Thymus (tissue), 11 donors: ENCODE measurements around the gene LIG1. TPM values are rescaled to one million over a fixed set of nuclear protein-coding genes. Genes with fewer than 3 reads are reported as not detected.
A peak's percentile ranks its signal among the peaks of the same experiment; 100 is the strongest.

Experiments used
- DNase-seq, 9 donors: peaks; one replicate each; pipeline ENCODE4 v3.0.0-alpha.2; 2013; ENCODE audit warnings: low spot score in 9 of 9, low read depth in 6 of 9, missing footprints in 1 of 9
- H3K27ac ChIP-seq, 2 donors: one replicate each; pipeline ENCODE4 v1.5.1; 2013; ENCODE audit warnings: control low read depth in 1 of 2, low read depth in 1 of 2, low read length in 1 of 2, mild to moderate bottlenecking in 1 of 2, moderate library complexity in 1 of 2
- H3K27me3 ChIP-seq, 2 donors: one replicate each; pipeline ENCODE4 v1.5.1; 2013; ENCODE audit warnings: low read length in 1 of 2; ENCODE audit not compliant: control insufficient read depth in 2 of 2, insufficient read depth in 1 of 2
- H3K36me3 ChIP-seq, 2 donors: one replicate each; pipeline ENCODE4 v1.5.1; 2013; ENCODE audit warnings: low read length in 1 of 2, mild to moderate bottlenecking in 1 of 2, moderate library complexity in 1 of 2; ENCODE audit not compliant: control insufficient read depth in 2 of 2, insufficient read depth in 2 of 2
- H3K4me1 ChIP-seq, 2 donors: one replicate each; pipeline ENCODE4 v1.5.1; 2013; ENCODE audit warnings: low read length in 2 of 2; ENCODE audit not compliant: control insufficient read depth in 2 of 2, insufficient read depth in 2 of 2
- H3K4me3 ChIP-seq, 2 donors: one replicate each; pipeline ENCODE4 v1.5.1; 2013; ENCODE audit warnings: low read length in 2 of 2, control low read depth in 1 of 2, mild to moderate bottlenecking in 1 of 2
- H3K9me3 ChIP-seq, 2 donors: one replicate each; pipeline ENCODE4 v1.5.1; 2013; ENCODE audit warnings: low read length in 1 of 2, mild to moderate bottlenecking in 1 of 2; ENCODE audit not compliant: control insufficient read depth in 2 of 2, insufficient read depth in 1 of 2
- WGBS: extraction: QIAGEN DNeasy Blood & Tissue Kit; methylation state at CpG from one replicate; pipeline ENCODE4 v1.1.7; 2013; 5-methylcytosine and 5-hydroxymethylcytosine counted together
- polyA plus RNA-seq: library from polyadenylated mRNA; stranded (reverse); fragments of 200-250 nt; gene quantifications from one replicate; pipeline ENCODE4 v1.2.3, GENCODE V29; 2013
- total RNA-seq: library from RNA; stranded (reverse); fragments of 120-200 nt; gene quantifications from one replicate; pipeline ENCODE4 v1.2.4, GENCODE V29; 2013
- donor health status: healthy.

LIG1 gene
- total and polyA plus RNA-seq, 2 donors = 58.9 to 76.6 TPM

DNA sequence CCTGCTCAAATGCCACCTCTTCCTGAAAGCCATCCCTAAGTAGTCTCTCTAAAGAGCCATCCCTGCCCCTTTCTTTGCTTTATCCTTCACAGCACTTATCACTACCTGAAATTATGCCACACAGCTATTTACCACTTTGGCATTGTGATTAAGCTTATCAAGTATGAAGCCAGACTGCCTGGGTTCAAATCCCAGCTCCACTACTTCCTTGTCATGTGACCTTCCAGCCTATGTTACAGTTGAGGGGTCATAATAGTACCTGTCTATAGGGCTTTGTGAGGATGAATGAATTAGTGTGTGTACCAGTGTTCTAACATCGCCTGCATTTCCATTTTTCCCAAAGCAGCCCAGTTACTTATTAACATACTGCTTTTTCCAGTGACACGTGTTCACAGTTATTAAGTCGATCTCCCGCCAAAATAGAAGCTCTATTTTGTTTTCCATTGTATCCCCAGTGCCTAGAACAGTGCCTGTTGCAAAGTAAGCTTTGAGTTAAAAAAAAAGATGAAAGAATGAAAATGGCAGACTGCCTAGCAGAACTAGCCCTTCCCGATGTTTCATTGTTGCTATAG lies 33.2 kb upstream of the LIG1 start:
- WGBS = 21% methylated on average over 5 of the region's 5 CpGs
- Histone ChIP-seq H3K9me3 (no peaks in the 10 kb centered on the region), H3K36me3 (peaks cover 0 to 3% of the 10 kb centered on the region in 2 donors), H3K27ac (peak overlapping the region; percentile 61 to 67), H3K4me1 (peaks cover 5 to 12% of the 10 kb centered on the region in 2 donors), H3K27me3 (no peaks in the 10 kb centered on the region), H3K4me3 (peak overlapping the region; percentile 57 to 68)
- no peak for DNase-seq

DNA sequence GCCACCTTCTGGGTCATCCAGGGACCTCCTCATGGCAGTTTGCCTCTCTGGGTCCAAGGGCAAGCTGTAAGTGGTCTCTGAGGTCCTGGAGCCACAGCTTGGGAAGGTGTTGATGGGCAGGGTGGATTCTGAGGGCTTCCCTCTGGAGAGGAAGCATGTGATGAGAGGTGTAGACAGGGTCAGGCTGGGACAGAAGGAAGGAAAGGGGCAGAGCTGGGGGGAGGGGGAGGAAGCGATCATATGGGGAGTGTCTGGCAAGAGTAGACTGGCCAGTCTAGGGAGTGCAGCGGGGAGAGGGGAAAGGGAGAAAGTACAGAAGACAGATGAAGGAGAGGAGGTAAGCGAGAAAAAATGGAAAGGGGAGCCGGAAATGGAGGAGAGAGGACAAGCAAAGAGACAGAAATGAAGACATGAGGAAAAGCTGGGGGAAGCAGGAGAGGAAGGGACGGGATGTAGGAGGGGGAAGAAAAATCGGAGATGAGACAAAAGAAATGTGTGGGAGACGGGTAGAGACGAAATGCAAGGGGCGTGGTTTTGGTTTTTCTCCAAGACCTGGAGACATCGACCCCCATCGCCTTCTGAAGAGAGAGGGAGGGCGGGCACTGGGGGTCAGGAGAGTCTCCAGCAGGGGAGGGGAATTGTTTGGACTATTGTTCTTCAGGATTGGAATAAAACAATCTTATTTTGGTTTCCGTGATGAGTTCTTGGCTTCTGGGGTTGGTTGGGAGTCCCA lies 27.0 kb upstream of the LIG1 start:
- H3K27me3 ChIP-seq = no peaks in the 10 kb centered on the region
- no peak for DNase-seq
- H3K9me3 ChIP-seq = no peaks in the 10 kb centered on the region
- WGBS = 87% methylated on average over 13 of the region's 13 CpGs
- H3K4me1 ChIP-seq = no peaks in the 10 kb centered on the region
- no peak overlapping the region for H3K27ac ChIP-seq
- H3K4me3 ChIP-seq = no peak overlapping the region
- peaks cover 0 to 2% of the 10 kb centered on the region in 2 donors for H3K36me3 ChIP-seq

DNA sequence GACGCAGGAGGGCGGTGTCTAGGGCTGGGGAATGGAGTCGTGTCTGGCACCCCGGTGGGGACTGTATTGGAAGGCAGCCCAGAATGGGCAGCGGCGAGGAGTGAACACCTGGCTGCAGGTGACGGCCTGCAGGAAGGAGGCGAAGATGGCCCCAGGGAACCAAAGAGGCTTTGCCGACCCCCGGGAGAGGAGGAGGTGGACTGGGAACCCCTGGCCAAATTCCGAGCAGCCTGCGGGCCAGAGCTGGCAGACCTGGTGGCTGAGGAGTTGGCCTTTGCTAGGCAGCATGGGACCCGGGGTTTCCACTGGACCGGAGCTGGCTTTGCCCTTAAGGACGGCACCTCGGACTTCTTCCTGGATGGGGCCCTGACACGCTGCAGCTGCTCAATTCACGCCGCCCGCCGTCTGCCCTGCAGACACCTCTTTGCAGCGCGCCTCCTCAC lies 26.2 kb upstream of the LIG1 start:
- WGBS = 87% methylated on average over 23 of the region's 23 CpGs
- H3K27ac ChIP-seq = no peak overlapping the region
- peaks cover 0 to 2% of the 10 kb centered on the region in 2 donors for H3K36me3 ChIP-seq
- no peaks in the 10 kb centered on the region for H3K4me1 ChIP-seq
- no peak overlapping the region for H3K4me3 ChIP-seq
- no peaks in the 10 kb centered on the region for H3K27me3 ChIP-seq
- H3K9me3 ChIP-seq = no peaks in the 10 kb centered on the region
- no peak for DNase-seq

DNA sequence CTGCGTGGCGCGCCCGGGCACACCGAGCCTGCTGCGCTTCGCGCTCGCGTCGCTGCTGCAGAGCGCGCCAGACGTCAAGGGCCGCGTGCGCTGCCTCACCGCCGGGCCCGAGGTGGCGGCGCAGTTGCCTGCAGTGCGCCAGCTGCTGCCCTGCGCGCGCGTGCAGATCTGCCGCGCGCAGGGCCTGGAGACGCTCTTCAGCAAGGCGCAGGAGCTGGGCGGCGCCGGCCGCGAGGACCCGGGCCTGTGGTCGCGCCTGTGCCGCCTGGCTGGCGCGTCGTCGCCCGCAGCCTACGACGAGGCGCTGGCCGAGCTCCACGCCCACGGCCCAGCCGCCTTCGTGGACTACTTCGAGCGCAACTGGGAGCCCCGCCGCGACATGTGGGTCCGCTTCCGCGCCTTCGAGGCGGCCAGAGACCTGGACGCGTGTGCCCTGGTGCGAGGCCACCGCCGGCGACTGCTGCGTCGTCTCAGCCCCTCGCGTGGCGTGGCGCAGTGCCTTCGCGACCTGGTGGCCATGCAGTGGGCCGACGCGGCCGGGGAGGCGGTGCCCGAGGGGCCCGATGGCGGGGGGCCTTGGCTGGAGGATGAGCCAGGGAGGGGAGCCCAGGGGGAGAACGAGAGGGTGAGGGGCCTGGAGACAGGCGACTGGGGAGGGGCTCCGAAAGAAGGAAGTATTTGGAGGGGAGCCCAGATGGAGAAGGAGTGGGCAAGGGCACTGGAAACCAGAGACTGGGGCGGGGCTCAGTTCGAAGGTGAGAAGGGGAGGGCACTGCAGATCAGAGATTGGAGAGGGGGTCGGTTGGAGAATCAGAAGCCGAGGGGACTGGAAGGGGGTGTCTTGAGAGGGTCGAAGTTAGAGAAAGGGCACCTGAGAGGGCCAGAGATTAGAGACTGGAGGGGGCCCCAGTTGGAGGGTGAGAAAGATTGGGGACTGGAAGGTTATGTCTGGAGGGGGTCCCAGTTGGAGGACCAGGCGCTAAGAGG lies 25.0 kb upstream of the LIG1 start:
- no peak overlapping the region for H3K27ac ChIP-seq
- no peak overlapping the region for H3K4me3 ChIP-seq
- no peak for DNase-seq
- peaks cover 0 to 2% of the 10 kb centered on the region in 2 donors for H3K36me3 ChIP-seq
- no peaks in the 10 kb centered on the region for H3K9me3 ChIP-seq
- H3K27me3 ChIP-seq = no peaks in the 10 kb centered on the region
- WGBS = 90% methylated on average over 95 of the region's 95 CpGs
- no peaks in the 10 kb centered on the region for H3K4me1 ChIP-seq

DNA sequence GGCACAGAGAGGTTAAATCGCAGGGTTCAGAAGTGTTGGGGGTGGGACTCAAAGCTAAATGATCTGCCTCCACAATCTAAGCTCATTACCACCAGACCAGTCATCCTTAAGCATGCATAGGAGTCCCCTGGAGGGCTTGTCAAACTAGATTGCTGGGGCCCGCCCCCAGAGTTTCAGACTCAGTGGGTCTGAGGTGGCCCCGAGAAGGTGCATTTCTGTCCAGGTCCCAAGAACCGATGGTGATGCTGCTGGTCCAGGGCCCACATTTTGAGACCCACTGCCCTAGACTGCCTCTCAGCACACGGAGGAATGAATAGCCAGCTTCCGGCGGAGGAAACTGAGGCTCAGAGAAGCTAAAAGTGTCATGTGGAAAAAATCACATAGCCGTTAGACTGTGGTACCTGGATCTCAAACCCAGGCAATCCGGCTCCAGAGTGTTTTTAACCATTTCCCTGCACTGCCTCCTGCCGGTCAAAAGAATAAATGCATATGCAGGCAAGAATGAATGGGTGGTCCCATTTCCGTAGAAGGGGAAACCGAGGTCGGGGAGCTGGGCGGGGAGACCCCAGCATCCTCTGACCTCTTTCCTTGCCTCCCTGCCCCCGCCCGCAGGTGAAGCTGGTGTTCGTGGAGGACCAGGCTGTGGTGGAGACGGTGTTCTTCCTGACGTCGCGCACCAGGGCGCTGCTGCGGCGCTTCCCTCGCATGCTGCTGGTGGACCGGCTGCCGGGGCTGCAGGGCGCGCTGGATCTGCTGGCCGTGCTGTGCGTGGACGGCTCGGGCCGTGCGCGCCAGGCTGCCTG lies 24.1 kb upstream of the LIG1 start:
- DNase-seq = peak in 3 of 9 donors; percentile 12 to 22 (median 18)
- Histone ChIP-seq H3K27me3 (no peaks in the 10 kb centered on the region), H3K4me1 (no peaks in the 10 kb centered on the region), H3K27ac (no peak overlapping the region), H3K9me3 (no peaks in the 10 kb centered on the region), H3K4me3 (no peak overlapping the region), H3K36me3 (peaks cover 0 to 2% of the 10 kb centered on the region in 2 donors)
- WGBS = 86% methylated on average over 36 of the region's 36 CpGs

DNA sequence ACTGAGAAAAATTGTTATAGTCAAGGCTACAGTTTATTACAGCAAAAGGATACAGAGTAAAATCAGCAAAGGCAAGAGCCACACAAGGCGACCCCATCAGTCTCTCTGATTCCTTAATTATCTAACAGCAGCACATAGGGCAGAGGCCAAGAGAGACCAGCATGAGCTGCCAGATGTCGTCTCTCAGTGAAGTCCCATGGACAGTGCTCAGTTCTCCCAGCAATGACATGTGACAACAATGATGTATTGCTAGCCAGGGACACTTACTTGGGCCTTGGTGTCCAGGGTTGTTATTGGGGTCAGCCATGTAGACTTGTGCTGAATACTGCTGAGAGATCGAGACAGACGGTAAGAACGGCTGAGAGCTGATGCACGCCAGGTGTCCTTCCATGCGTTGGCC lies 22.6 kb upstream of the LIG1 start:
- no peaks in the 10 kb centered on the region for H3K27me3 ChIP-seq
- 98% methylated on average over 7 of the region's 7 CpGs for WGBS

DNA sequence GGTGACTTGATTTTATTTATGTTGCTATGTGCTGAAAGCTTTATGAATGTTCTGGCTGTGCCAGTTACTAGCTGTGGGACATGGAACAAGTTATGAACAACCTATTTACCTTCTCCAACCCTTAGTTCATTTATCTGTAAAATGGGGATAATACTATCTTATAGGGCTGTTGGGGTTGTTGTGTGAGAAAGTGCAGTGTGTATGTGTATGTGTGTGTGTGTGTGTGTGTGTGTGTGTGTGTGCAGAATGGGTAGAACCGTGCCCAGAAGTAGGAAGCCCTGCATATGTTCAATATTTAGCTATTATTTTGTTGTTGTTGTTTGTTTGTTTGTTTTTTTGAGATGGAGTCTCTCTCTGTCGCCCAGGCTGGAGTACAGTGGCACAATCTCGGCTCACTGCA lies 20.7 kb upstream of the LIG1 start:
- H3K4me1 ChIP-seq = no peaks in the 10 kb centered on the region
- H3K36me3 ChIP-seq = peaks cover 0 to 4% of the 10 kb centered on the region in 2 donors
- H3K9me3 ChIP-seq = no peaks in the 10 kb centered on the region
- WGBS = 97% methylated on average over 3 of the region's 3 CpGs
- H3K4me3 ChIP-seq = no peak overlapping the region
- H3K27ac ChIP-seq = no peak overlapping the region
- H3K27me3 ChIP-seq = no peaks in the 10 kb centered on the region
- no peak for DNase-seq

More for the DNA sequence above, 22.6 kb upstream of the LIG1 start:
- Histone ChIP-seq H3K27ac (no peak overlapping the region), H3K36me3 (peaks cover 0 to 4% of the 10 kb centered on the region in 2 donors), H3K4me1 (no peaks in the 10 kb centered on the region), H3K4me3 (no peak overlapping the region), H3K9me3 (no peaks in the 10 kb centered on the region)
- no peak for DNase-seq

DNA sequence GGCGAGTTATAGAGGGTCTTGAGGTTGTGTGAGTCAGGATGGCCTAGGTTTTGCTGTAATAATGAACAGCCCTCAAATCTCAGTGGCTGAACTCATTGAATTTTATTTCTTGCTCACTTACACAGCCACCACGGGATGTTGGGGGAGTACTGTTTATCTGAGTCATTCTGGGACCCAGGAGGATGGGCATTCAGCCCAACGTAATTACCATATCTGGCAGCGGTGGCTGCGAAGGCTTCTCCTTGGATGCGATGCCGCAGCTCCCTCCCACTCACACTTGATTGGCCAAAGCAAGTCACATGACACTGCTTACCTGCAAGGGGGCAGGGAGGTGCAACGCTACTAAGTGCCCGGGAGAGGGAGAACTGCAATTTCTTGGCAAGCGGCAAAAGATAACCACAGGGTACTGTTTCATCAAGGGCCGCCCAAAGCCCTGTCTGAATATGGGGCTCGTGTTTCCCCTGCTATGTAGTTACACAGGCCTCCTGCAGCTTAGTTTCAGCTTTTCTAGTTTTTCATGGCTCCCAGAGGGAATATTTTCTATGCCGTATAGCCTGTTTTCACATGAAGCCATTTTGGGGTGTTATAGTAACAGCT lies 20.2 kb upstream of the LIG1 start:
- Histone ChIP-seq H3K4me3 (no peak overlapping the region), H3K36me3 (peaks cover 0 to 4% of the 10 kb centered on the region in 2 donors), H3K4me1 (no peaks in the 10 kb centered on the region), H3K27ac (no peak overlapping the region), H3K9me3 (no peaks in the 10 kb centered on the region), H3K27me3 (no peaks in the 10 kb centered on the region)
- WGBS = 85% methylated on average over 13 of the region's 13 CpGs
- peak in 3 of 9 donors; percentile 22 to 34 (median 32) for DNase-seq
